M059J (cell line): ENCODE results near the gene KIF22. TPM values are rescaled to one million over a fixed set of nuclear protein-coding genes. Genes with fewer than 3 reads are reported as not detected.

ENCODE experiments used
- DNase-seq: peaks from one replicate; pipeline ENCODE4 v3.0.0-alpha.2; 2012; ENCODE audit warnings: low read depth
- total RNA-seq: library from RNA; depleted of rRNA; stranded (reverse); fragments of >200 nt; shearing (Covaris generic); gene quantifications from 2 replicates; pipeline ENCODE4 v1.2.3, GENCODE V29; 2014

Gene KIF22
- total RNA-seq, 1 experiment from 2014 or later, result 79.0 TPM

GRCh38 chr16:29802416-29802935, 11.9 kb downstream of the KIF22 start:
- no peak for DNase-seq

- no peak for DNase-seq
These were observed 13.5 kb downstream of the KIF22 start for GRCh38 chr16:29804020-29804419.

- DNase-seq, result peak; percentile 77
These were observed 14.1 kb downstream of the KIF22 start for GRCh38 chr16:29804455-29805231.

- DNase-seq, result peak; percentile 95
These were observed 14.9 kb downstream of the KIF22 start for GRCh38 chr16:29805232-29806098.

- DNase-seq, result peak; percentile 89
These were observed 15.6 kb downstream of the KIF22 start, which contains the start of gene MAZ for GRCh38 chr16:29806099-29806579. MAZ (plus strand) TSS chr16:29806529; CDS start chr16:29806702, 173 bp downstream.

- peak; percentile 77 for DNase-seq
These were observed 16.3 kb downstream of the KIF22 start for GRCh38 chr16:29806641-29807425.

- peak; percentile 88 for DNase-seq
These were observed 17.1 kb downstream of the KIF22 start for GRCh38 chr16:29807426-29808218.

GRCh38 chr16:29808219-29808900, 17.8 kb downstream of the KIF22 start:
- no peak for DNase-seq

GRCh38 chr16:29809031-29809747, 18.6 kb downstream of the KIF22 start:
- no peak for DNase-seq

- DNase-seq, result no peak
These were observed 19.5 kb downstream of the KIF22 start for GRCh38 chr16:29809850-29810698.

- DNase-seq, result no peak
These were observed 20.2 kb downstream of the KIF22 start for GRCh38 chr16:29810699-29811169.

- peak; percentile 98 for DNase-seq
These were observed 20.8 kb downstream of the KIF22 start for GRCh38 chr16:29811170-29811895.

GRCh38 chr16:29811896-29812665, 21.5 kb downstream of the KIF22 start, which contains the start of gene PRRT2:
PRRT2 (plus strand) TSS chr16:29812193; CDS start chr16:29813055, 862 bp downstream.
- DNase-seq, result peak; percentile 58

GRCh38 chr16:29812754-29813643, 22.4 kb downstream of the KIF22 start:
- DNase-seq, result no peak
